Tibial artery (tissue), 4 donors: ENCODE measurements around the gene TCF23.

Experiments used
- DNase-seq, 2 donors: peaks; one replicate each; pipeline ENCODE4 v3.0.0-alpha.2; 2019
- H3K27ac ChIP-seq, 2 donors: fragments of 200-600 bp; sonication (generic) in 1 of 2; 1 replicate in 1 of 2; 2 replicates in 1 of 2; pipeline ENCODE4 v1.5.1; 2018 to 2019; ENCODE audit warnings: mild to moderate bottlenecking in 1 of 2
- H3K27me3 ChIP-seq, 2 donors: fragments of 200-600 bp; sonication (generic) in 1 of 2; one replicate each; pipeline versions ENCODE4 v1.5.1 to v1.6.0; 2016 to 2019
- H3K36me3 ChIP-seq, 3 donors: fragments of 200-600 bp; sonication (generic) in 2 of 3; one replicate each; pipeline ENCODE4 v1.5.1; 2016 to 2019; ENCODE audit warnings: mild to moderate bottlenecking in 2 of 3
- H3K4me1 ChIP-seq, 4 donors: fragments of 200-600 bp; sonication (generic) in 2 of 4; 1 replicate in 3 of 4; 2 replicates in 1 of 4; pipeline ENCODE4 v1.5.1; 2016 to 2019
- H3K4me3 ChIP-seq, 2 donors: fragments of 200-600 bp; sonication (generic) in 1 of 2; 1 replicate in 1 of 2; 2 replicates in 1 of 2; pipeline ENCODE4 v1.5.1; 2018 to 2019; ENCODE audit warnings: mild to moderate bottlenecking in 2 of 2
- H3K9me3 ChIP-seq, 3 donors: fragments of 200-600 bp; sonication (generic) in 1 of 3; one replicate each; pipeline ENCODE4 v1.5.1; 2016 to 2019
- intact Hi-C: fragments of 100-400 bp; cut with DNase I; formaldehyde crosslinking; loops from one replicate; pipeline ENCODE4 v1.15.0; 2023; ENCODE audit warnings: low total_unique reads
- TF ChIP-seq, protein P1 (sequence below), 2 experiments: fragments of 200-600 bp in 1 of 2; fragments of 450-650 bp in 1 of 2; IDR thresholded peaks; one replicate each; pipeline ENCODE4 v1.5.1; 2017 to 2019; ENCODE audit warnings: antibody characterized with exemption in 2 of 2, mild to moderate bottlenecking in 1 of 2, moderate library complexity in 1 of 2

The TCF23 gene

DNA sequence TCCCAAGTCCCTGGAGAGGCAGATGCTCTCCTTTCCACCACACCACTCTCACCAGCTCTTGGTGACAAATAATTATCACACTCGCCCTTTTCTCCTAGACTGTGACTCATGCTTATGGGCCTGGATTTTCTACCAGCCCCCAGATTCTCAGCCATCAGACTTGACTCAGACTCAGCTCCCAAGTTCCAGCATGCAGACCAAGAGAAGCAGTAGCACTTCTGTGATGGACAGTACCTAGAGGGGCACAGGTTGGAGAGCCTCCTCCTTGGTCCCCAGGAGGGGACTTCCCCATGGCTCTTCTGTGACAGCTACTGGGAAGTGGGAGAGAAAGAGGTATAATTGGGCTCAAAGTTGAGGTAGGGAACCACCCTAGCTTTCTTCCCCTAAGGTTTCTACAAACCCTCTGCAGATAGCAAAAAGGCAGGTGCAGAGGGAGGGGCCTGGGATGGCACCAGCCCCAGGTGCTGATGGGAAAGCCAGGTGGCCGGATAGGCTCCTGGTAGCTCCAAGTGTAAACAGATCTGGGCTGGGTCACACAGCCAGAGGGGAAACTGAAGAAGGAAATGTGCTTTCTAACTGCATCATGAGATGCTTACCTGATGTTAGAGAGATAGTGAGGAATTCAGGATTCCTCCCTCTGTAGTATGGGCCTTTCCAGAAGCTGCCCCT lies 4.1 kb downstream of the TCF23 start:
- H3K27ac ChIP-seq: no peak overlapping the region
- H3K36me3 ChIP-seq: no peaks in the 10 kb centered on the region
- peaks cover 0 to 28% of the 10 kb centered on the region in 2 donors for H3K27me3 ChIP-seq
- TF ChIP-seq, protein P1, sequence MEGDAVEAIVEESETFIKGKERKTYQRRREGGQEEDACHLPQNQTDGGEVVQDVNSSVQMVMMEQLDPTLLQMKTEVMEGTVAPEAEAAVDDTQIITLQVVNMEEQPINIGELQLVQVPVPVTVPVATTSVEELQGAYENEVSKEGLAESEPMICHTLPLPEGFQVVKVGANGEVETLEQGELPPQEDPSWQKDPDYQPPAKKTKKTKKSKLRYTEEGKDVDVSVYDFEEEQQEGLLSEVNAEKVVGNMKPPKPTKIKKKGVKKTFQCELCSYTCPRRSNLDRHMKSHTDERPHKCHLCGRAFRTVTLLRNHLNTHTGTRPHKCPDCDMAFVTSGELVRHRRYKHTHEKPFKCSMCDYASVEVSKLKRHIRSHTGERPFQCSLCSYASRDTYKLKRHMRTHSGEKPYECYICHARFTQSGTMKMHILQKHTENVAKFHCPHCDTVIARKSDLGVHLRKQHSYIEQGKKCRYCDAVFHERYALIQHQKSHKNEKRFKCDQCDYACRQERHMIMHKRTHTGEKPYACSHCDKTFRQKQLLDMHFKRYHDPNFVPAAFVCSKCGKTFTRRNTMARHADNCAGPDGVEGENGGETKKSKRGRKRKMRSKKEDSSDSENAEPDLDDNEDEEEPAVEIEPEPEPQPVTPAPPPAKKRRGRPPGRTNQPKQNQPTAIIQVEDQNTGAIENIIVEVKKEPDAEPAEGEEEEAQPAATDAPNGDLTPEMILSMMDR (IDR thresholded peaks at IDR 0.05): no peak
- H3K4me3 ChIP-seq: no peak overlapping the region
- DNase-seq: peak in 1 of 2 donors; percentile 1
- intact Hi-C loops: no loop called here
- no peaks in the 10 kb centered on the region for H3K4me1 ChIP-seq
- H3K9me3 ChIP-seq: no peaks in the 10 kb centered on the region

DNA sequence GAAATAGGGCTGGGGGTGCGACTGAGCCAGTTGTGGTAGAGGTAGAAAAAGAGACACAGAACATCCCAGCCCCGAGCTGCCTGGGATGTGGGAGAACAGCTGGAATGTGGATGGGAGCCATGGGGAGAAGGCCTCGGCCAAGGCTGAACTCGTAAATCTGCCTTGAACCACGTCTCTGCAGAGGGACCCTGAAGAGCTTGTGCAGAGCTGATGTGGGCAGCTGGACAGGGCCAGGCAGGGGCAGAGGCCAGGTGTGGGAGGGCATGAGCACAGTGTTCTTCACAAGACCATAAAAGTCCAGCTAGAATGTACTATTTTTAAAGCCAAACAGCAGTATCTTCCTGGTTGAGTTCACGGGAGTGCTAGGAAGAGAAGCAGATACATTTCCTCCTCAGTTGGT lies 5.7 kb downstream of the TCF23 start:
- DNase-seq: peak in 1 of 2 donors; percentile 41
- TF ChIP-seq, protein P1 (IDR thresholded peaks at IDR 0.05): no peak

DNA sequence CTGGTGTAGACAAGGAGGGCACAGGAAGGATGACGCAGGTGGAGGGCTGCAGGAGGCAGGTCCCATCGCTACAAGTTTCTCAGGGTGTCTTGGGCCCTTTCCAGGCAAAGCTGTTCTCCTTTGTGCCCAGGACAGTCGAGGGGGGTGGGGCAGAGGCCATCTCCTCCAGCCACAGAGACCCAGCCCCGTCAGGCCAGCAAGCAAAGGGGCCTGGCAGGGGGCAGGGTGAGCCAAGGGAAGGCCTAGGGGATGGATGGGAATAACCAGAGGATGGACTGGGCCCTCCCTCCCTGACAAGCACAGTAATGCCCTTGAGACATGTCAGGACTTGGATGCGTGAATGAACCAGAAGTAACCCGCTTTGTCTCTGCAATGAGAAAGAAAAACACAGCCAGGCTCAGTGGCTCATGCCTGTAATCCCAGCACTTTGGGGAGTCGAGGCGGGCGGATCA lies 6.3 kb downstream of the TCF23 start:
- TF ChIP-seq, protein P1 (IDR thresholded peaks at IDR 0.05): no peak
- Histone ChIP-seq H3K4me3 (no peak overlapping the region), H3K4me1 (no peaks in the 10 kb centered on the region), H3K27me3 (peaks cover 0 to 13% of the 10 kb centered on the region in 2 donors), H3K27ac (no peak overlapping the region), H3K36me3 (no peaks in the 10 kb centered on the region), H3K9me3 (no peaks in the 10 kb centered on the region)
- intact Hi-C loops: no loop called here
- peak in 1 of 2 donors; percentile 60 for DNase-seq

More for the DNA sequence above, 5.7 kb downstream of the TCF23 start:
- no peaks in the 10 kb centered on the region for H3K4me1 ChIP-seq
- H3K9me3 ChIP-seq: no peaks in the 10 kb centered on the region
- intact Hi-C loops: no loop called here
- no peak overlapping the region for H3K27ac ChIP-seq
- H3K4me3 ChIP-seq: no peak overlapping the region
- no peaks in the 10 kb centered on the region for H3K36me3 ChIP-seq
- H3K27me3 ChIP-seq: peaks cover 0 to 19% of the 10 kb centered on the region in 2 donors

DNA sequence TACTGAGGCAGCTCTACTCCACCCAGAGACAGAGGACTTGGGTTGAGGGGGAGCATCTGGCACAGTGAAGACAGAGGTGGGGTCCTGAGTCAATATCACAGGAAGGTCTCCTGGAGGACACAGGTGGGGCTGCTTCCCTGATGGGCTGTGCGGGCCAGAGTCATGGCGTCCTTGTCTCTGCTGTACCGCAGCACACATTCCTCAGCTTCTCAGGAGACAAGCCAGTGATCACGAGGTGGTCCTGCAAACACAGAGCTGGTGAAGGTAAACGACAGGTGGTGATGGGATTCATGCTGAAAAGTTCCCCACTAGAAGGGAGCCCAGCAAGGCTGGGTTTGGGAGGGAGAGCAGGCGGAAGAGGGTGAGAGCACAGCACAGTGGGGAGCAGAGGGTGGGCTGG lies 9.7 kb downstream of the TCF23 start:
- Histone ChIP-seq H3K27me3 (peaks cover 0 to 7% of the 10 kb centered on the region in 2 donors), H3K9me3 (no peaks in the 10 kb centered on the region), H3K4me3 (no peak overlapping the region), H3K27ac (no peak overlapping the region), H3K4me1 (no peaks in the 10 kb centered on the region), H3K36me3 (no peaks in the 10 kb centered on the region)
- intact Hi-C loops: no loop called here
- TF ChIP-seq, protein P1 (IDR thresholded peaks at IDR 0.05): no peak
- DNase-seq: peak in 1 of 2 donors; percentile 45

DNA sequence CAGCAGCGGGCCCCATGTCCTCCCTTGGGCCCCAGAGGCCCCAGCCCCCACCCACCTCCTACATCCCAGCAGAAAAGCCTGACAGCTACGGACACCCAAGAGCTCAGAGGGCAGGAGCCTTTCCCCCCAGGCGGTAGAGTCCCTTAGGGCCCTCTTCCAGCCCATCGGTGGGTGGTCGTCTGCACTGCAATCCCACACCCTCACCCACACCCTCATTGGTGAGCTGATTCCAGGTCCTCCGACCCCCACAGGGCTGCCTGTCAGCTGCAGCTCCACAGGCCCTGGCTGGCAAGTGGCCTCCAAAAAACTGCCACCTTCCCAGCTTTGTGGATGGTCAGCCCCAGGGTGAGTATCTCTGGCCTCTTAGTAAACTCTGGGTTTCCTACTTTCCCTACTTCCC lies 10.5 kb downstream of the TCF23 start:
- Histone ChIP-seq H3K9me3 (no peaks in the 10 kb centered on the region), H3K4me3 (no peak overlapping the region), H3K27ac (no peak overlapping the region), H3K27me3 (peaks cover 0 to 7% of the 10 kb centered on the region in 2 donors), H3K36me3 (no peaks in the 10 kb centered on the region), H3K4me1 (no peaks in the 10 kb centered on the region)
- TF ChIP-seq, protein P1 (IDR thresholded peaks at IDR 0.05): no peak
- peak in 1 of 2 donors; percentile 12 for DNase-seq
- intact Hi-C loops: no loop called here
